Measurements from ENCODE around the gene MEGF6. TPM values are rescaled to one million over a fixed set of nuclear protein-coding genes. Genes with fewer than 3 reads are reported as not detected.

The MEGF6 gene
- total and polyA plus RNA-seq, 12 donors, result 0.15 to 29.2 (median 8.2) TPM

DNA sequence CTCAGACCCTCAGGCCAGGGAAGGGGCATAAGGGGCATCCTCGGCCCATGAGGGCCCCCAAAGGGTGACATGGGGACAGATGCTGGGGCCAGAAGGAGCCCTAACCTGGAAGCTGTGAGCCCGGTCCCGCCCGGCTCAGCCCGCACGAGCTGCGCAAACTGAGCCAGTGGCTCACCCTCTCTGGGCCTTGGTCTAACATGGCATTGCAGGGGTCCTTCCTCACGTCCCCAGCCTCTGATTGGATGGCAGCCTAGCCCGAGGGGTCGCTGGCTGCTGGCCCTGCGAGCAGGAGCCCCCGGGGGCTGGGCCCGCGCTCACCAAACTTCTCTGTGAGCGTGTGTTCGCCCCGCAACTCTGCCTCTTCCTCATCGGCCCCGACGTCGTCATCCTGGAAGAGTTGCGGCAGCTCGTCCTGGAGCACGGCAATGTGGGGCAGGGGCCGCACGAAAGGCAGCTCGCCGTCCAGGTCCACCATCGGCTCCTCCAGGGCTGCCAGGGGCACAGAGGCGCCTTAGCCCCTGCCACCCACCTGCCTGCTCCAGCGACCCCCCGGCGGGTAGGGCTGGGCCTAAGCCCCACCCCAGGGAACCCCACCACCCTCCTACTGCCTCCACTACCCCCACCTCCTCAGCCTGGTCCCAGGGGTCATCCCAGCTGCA is 102.4 kb downstream of the MEGF6 start:
- no peak overlapping the region for H3K27ac ChIP-seq
- no peak overlapping the region for H3K4me3 ChIP-seq
- intact Hi-C loops (cut with DNase I), result no loop called here
- DNase-seq, result no peak
- H3K4me1 ChIP-seq (replicated peaks in 1 of 2), result no peaks in the 10 kb centered on the region
- WGBS, 4 donors, result 86 to 88% (median 87%) methylated on average over 12 to 33 of the region's 33 CpGs
- no peaks in the 10 kb centered on the region for H3K36me3 ChIP-seq (replicated peaks in 1 of 2)
- no peaks in the 10 kb centered on the region for H3K27me3 ChIP-seq
- TF ChIP-seq, protein P1, sequence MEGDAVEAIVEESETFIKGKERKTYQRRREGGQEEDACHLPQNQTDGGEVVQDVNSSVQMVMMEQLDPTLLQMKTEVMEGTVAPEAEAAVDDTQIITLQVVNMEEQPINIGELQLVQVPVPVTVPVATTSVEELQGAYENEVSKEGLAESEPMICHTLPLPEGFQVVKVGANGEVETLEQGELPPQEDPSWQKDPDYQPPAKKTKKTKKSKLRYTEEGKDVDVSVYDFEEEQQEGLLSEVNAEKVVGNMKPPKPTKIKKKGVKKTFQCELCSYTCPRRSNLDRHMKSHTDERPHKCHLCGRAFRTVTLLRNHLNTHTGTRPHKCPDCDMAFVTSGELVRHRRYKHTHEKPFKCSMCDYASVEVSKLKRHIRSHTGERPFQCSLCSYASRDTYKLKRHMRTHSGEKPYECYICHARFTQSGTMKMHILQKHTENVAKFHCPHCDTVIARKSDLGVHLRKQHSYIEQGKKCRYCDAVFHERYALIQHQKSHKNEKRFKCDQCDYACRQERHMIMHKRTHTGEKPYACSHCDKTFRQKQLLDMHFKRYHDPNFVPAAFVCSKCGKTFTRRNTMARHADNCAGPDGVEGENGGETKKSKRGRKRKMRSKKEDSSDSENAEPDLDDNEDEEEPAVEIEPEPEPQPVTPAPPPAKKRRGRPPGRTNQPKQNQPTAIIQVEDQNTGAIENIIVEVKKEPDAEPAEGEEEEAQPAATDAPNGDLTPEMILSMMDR (IDR thresholded peaks at IDR 0.05), result no peak
- TF ChIP-seq POLR2A (IDR thresholded peaks at IDR 0.05), result no peak
- H3K9me3 ChIP-seq (replicated peaks in 1 of 3), result no peaks in the 10 kb centered on the region

DNA sequence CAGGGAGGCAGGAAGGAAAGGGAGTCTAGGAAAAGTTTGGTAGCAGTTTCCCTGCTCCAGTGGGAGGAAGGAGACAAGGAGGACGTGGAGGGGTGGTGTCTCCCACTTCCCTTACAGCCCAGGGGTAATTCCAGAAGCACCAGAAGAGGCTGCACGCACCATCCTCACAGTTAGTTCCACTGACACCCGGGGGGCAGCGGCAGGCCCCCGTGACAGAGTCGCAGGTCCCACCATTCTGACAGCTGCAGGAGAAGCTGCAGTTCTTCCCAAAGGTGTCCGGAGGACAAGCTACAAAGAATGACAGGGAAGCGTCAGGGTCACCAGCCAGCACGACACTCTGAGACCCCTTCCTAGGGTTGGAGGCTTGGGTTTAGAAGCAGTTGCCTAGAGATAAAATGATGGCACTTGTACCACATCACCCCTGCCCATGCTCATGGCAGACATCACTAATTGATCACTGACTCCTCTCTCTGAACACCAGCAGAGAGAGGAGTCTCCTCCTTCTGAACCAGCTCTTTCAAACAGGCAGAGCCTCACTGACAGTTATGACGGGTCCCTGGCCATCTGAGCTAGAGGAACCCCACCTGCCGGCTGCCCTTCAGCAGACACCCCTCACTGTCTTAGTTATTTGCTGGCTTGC is 103.6 kb downstream of the MEGF6 start:
- no peaks in the 10 kb centered on the region for H3K36me3 ChIP-seq (replicated peaks in 1 of 2)
- TF ChIP-seq, protein P1 (IDR thresholded peaks at IDR 0.05), result no peak
- TF ChIP-seq POLR2A (IDR thresholded peaks at IDR 0.05), result no peak
- H3K27ac ChIP-seq, result no peak overlapping the region
- intact Hi-C loops (cut with DNase I), result no loop called here
- H3K9me3 ChIP-seq (replicated peaks in 1 of 3), result no peaks in the 10 kb centered on the region
- no peak for DNase-seq
- H3K27me3 ChIP-seq, result no peaks in the 10 kb centered on the region
- no peak overlapping the region for H3K4me3 ChIP-seq
- no peaks in the 10 kb centered on the region for H3K4me1 ChIP-seq (replicated peaks in 1 of 2)
- 75 to 84% (median 78%) methylated on average over 7 to 11 of the region's 11 CpGs for WGBS, 4 donors

DNA sequence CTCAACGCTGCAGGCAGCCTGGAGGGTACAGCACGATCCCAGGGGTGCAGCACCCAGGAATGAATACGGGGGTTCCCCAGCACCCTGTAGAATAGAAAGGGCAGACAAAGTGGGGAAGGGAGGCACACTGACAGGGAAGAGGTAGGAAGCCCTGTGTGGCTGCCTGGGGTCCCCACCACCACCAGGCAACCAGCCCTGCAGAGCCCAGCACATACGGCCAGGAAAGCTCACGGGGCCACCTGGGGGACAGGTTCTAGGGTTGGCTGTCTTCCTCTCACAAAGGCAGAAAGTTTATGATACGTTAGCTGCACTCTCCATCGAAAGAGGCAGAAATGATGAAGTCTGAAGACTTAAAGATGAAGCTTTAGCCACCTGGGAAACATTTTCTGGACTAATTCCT is 104.4 kb downstream of the MEGF6 start:
- Histone ChIP-seq H3K4me3 (no peak overlapping the region), H3K27ac (no peak overlapping the region), H3K4me1 (replicated peaks in 1 of 2) (no peaks in the 10 kb centered on the region), H3K36me3 (replicated peaks in 1 of 2) (no peaks in the 10 kb centered on the region), H3K9me3 (replicated peaks in 1 of 3) (no peaks in the 10 kb centered on the region), H3K27me3 (no peaks in the 10 kb centered on the region)
- intact Hi-C loops (cut with DNase I), result no loop called here
- TF ChIP-seq POLR2A (IDR thresholded peaks at IDR 0.05), result no peak
- TF ChIP-seq, protein P1 (IDR thresholded peaks at IDR 0.05), result no peak
- WGBS, 4 donors, result 62 to 84% (median 75%) methylated on average over 6 to 7 of the region's 7 CpGs
- no peak for DNase-seq

DNA sequence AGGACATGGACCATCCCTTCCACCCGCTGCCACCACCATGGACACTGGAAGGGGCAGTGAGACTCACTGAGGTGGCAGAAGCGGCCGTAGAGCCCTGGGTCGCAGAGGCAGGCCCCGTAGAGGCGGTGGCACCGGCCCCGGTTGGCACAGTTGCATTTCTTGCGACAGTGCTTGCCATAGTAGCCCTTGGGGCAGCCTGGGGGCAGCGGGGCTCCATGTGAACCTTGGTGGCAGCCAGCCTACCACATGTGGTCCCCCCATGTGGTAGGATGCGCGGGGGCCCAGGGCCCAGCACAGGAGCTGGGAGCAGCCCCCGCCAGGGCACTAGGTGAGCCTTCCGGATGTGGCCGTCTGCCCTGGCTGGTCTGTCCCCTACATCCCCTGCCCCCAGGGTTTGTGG is 105.3 kb downstream of the MEGF6 start:
- intact Hi-C loops (cut with DNase I), result no loop called here
- H3K9me3 ChIP-seq (replicated peaks in 1 of 3), result no peaks in the 10 kb centered on the region
- no peaks in the 10 kb centered on the region for H3K36me3 ChIP-seq (replicated peaks in 1 of 2)
- TF ChIP-seq POLR2A (IDR thresholded peaks at IDR 0.05), result no peak
- TF ChIP-seq, protein P1 (IDR thresholded peaks at IDR 0.05), result no peak
- H3K27me3 ChIP-seq, result no peaks in the 10 kb centered on the region
- no peak overlapping the region for H3K4me3 ChIP-seq
- 88 to 94% (median 93%) methylated on average over 10 to 15 of the region's 15 CpGs; no CpG with 5 or more reads in 1 of the 4 donors for WGBS, 4 donors
- no peak overlapping the region for H3K27ac ChIP-seq
- no peak for DNase-seq
- H3K4me1 ChIP-seq (replicated peaks in 1 of 2), result no peaks in the 10 kb centered on the region

Measured in adrenal gland (tissue), 12 donors.